ENCODE measurements around the gene GPR55.

GPR55 gene

GRCh38 chr2:230933521-230934180 lies 8.6 kb upstream of the GPR55 start:
- DNase-seq: no peak

GRCh38 chr2:230932556-230933511 lies 7.8 kb upstream of the GPR55 start:
- DNase-seq: no peak

GRCh38 chr2:230931556-230932231 lies 6.7 kb upstream of the GPR55 start:
- DNase-seq: no peak

- DNase-seq: no peak
Observed at GRCh38 chr2:230930928-230931555, 6.0 kb upstream of the GPR55 start.

GRCh38 chr2:230930149-230930780 lies 5.2 kb upstream of the GPR55 start:
- no peak for DNase-seq

- DNase-seq: no peak
Observed at GRCh38 chr2:230929381-230930148, 4.5 kb upstream of the GPR55 start.

- DNase-seq: no peak
Observed at GRCh38 chr2:230928701-230929380, 3.8 kb upstream of the GPR55 start.

- DNase-seq: no peak
Observed at GRCh38 chr2:230927711-230928341, 2.8 kb upstream of the GPR55 start.

- DNase-seq: peak in 1 of 2 donors; percentile 36
Observed at GRCh38 chr2:230925879-230926765, 1.1 kb upstream of the GPR55 start.

GRCh38 chr2:230925443-230925878 lies 419 bp upstream of the GPR55 start:
- no peak for DNase-seq

GRCh38 chr2:230924092-230924469 lies 961 bp downstream of the GPR55 start:
- DNase-seq: no peak

- no peak for DNase-seq
Observed at GRCh38 chr2:230922951-230923717, 1.9 kb downstream of the GPR55 start.

GRCh38 chr2:230921806-230922595 lies 3.0 kb downstream of the GPR55 start:
- no peak for DNase-seq

- no peak for DNase-seq
Observed at GRCh38 chr2:230920167-230920566, 4.9 kb downstream of the GPR55 start.

- no peak for DNase-seq
Observed at GRCh38 chr2:230919681-230920080, 5.4 kb downstream of the GPR55 start.

GRCh38 chr2:230919240-230919639 lies 5.8 kb downstream of the GPR55 start:
- DNase-seq: no peak

GRCh38 chr2:230916218-230916617 lies 8.8 kb downstream of the GPR55 start:
- DNase-seq: no peak

- DNase-seq: no peak
Observed at GRCh38 chr2:230915319-230915718, 9.7 kb downstream of the GPR55 start.
